ENCODE measurements around the gene SORCS2.

DNA sequence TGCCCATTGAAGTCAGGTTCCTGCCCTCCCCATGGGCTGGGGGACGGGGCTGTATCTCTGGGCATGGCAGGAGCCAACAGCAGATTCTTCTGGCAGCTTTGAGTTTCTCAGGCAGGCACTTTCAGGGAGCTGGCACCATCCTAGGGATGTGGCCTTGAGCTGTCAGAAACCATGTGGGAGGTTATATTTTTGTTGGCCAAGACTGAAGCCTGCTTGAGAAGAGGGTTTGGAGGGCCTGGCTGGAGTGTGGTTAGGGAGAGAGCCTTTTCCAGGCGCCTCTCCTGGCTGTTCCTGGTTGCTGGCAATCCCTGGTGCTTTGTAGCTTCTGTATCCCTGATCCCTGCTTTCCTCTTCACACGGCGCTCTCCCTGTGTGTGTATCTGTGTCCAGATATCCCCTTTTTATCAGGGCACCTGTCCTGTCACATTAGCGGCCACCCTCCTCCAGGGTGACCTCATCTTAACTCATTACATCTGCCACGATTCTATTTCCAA, 30.6 kb upstream of the SORCS2 start:
- TF ChIP-seq GATA2 (IDR thresholded peaks at IDR 0.05; ENCODE audit: low read depth, low read length) (no peak), GATA3 (IDR thresholded peaks at IDR 0.05; ENCODE audit: low read depth, low read length) (no peak)

Data from SH-SY5Y (cell line).